ENCODE results near the gene SASH1. TPM values are rescaled to one million over a fixed set of nuclear protein-coding genes. Genes with fewer than 3 reads are reported as not detected.

The SASH1 gene
- total RNA-seq, 2 donors from 2014 or later, result 80.8 to 99.4 TPM

DNA sequence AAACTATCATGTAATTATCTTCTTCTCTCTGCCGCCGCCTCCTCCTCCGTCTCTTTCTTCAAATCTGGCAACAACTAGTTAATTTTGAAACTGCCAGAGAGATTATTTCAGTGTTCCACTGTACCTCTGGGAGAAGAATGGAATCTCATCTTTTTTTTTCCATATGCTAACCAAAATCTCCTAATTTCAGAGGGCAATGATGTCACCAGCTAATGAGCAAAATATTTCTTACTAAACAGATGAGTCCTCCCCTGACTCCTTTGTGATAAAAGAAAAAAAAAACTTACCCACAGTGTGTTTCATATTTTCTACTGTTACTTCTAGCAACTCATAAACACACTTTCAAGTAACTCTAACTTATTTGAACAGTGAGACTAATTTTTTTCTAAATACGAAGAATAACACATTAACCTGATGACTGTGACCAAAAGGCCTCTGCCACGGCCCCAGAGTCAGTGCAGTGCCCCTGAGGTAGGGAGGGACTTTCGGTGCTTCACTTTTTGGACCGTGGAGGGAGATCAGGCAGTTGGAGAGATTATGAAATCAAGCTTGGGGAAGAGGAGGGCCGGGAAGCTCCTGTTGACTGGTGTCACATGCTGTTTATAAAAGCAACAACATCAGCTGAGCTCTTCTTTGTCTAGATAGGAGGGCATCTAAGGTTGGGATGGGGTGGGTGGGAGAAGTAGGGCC lies 159.6 kb downstream of the SASH1 start:
- intact Hi-C loops (cut with DNase I), result no loop called here
- peak; percentile 79 for DNase-seq (ENCODE audit: low spot score)

DNA sequence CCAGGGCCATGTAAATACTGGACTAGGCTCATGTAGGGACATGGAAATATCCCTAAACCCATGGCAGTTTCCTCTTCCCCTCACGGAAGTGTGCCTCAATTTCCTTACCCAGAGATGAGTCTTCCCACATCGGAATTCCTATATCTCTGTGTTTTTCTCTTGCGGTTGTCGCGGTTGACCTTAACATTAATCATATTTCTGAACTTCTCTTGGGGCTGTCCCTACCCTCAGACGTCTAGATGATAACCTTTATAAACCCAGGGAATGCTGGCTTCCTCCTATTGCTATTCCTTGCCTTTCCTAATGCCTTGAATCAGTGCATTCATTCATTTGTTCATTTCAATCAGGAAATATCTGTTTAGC lies 160.1 kb downstream of the SASH1 start:
- intact Hi-C loops (cut with DNase I), result no loop called here

DNA sequence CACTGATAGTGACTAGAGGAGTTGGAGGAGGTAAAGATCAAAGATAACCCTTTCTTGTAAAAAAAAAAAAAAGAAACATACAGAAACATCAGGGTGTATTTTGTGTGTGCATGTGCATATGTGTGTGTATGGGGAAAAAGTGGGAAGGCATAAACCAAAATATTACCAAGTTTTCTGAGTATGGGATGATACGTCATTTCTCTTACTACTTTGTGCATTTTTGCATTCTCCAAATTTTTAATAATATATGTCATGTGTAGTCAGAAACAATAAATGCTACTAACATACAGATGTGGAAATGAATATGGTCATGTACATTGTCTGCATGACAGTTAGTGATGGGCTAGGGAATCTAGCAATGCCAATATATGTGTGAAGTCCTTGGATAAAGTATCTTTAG lies 161.1 kb downstream of the SASH1 start:
- intact Hi-C loops (cut with DNase I), result no loop called here
- no peak for DNase-seq (ENCODE audit: low spot score)

More for the DNA sequence above, 160.1 kb downstream of the SASH1 start:
- no peak for DNase-seq (ENCODE audit: low spot score)

DNA sequence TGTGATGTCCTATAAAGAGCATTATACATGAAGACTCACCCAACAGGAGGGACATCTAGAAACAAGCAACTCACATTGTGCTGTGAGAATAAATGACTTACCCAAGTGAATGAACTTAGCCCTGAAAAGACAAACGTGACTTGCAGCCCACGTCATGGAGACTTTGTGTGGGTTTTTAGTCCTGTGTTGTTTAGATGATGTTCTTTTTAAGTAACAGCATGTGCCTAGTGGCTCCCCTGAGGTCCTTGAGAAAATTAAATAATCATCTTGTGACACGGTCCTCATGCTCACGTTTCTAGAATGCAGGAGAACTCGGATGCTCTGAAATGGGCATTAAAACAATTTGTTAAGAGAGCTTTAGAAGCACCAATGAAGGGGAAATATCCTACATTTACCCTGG lies 165.1 kb downstream of the SASH1 start:
- DNase-seq (ENCODE audit: low spot score), result no peak

DNA sequence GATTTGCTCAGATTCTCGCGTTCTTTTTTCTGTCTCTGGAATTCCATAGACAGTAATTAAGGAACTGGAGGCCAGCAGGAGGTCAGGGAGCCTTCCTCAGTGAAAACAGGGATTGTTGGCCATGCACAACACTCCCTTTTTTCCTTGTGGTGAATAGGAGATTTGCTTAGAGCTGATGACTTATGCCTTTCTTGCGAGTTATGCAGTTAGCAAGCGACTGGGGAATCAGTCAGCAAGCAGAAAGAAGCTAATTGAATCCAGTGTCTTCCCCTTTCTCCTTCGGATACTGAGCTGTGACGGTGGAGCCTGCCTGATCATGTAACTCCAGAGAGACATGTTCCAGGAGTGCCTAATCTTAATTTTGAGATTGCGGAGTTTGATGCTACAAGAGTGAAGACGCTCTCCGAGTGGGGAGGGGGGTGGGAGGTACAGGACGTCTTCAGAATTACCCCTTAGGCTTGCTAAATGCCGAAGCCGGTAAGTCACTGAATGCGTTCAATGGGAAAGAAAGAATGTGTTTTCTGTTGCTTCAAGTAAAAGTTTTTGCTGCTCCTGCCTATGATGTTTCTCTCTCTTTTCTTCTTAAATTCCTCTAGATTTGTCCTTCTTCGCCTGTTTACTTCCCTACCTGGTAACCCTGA lies 165.9 kb downstream of the SASH1 start:
- no peak for DNase-seq (ENCODE audit: low spot score)
- intact Hi-C loops (cut with DNase I), result no loop called here

More for the DNA sequence above, 165.1 kb downstream of the SASH1 start:
- intact Hi-C loops (cut with DNase I), result no loop called here

DNA sequence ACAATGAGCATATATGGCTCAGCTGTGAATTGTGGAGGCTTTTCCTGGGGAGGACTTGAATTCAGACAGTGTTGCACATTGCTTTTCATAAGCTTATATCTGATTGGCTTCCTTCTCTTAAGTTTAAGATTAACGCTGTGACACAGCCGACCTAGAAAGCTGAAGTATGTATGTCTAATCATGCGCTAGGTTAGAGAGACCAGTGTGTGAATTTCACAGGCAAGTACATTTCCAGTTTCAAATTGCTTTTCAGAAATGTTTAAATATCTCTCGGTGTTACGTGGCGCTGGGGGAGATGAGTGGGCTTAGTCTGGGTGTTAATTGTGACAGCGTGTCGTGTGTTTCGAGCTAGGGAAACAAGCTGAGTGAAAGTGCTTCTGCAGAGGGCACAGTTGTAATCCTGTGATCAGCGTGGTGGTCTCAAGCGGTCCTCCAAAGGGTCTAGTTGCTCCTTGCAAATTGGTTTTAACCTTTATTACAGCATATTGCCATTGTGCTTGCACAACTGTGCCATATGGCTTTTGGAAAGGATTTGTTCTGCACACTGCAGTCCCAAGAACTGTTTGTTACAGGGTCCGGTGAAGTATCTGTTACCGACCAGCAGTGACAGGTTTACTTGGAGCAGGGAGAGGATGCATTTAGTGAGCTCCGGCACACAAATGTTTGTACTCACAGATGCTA lies 166.6 kb downstream of the SASH1 start:
- intact Hi-C loops (cut with DNase I), result no loop called here
- DNase-seq (ENCODE audit: low spot score), result no peak

DNA sequence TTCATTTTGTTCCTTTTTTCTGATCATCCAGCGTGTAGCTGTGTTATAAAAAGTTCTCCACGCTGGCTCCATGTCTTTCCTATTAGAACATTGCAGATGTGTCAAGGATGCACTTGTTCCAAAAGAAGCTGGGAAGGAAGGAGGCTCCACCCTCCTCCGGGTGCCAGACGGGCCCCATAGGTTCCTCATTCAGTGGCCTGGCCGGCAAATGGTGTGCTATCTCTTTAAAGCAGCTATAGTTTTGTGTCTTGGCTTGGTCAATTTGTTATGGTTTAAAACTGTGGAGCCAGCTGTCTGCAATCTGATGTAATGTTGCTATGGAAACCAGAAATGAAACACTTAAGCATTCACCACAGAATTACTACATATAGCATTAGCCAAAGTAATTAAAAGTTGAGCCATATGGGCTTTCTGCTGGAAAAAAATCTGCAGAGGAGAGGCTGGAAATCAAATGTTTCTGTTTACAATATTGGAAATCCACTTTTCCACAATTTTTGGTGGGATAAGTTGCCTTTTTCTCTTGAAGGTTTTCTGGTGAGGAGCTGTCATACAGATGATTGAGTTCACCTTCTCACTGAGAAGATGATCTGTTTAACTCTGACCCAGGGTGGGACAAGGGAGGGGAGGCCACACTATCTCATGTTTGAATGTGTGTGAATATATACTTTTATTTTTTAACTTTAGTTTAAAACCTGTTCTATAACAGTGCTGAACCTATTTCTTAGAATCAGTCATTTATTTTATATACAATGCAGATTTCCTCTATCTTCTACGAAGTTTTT lies 167.4 kb downstream of the SASH1 start:
- DNase-seq (ENCODE audit: low spot score), result peak; percentile 90
- intact Hi-C loops (cut with DNase I), result no loop called here

DNA sequence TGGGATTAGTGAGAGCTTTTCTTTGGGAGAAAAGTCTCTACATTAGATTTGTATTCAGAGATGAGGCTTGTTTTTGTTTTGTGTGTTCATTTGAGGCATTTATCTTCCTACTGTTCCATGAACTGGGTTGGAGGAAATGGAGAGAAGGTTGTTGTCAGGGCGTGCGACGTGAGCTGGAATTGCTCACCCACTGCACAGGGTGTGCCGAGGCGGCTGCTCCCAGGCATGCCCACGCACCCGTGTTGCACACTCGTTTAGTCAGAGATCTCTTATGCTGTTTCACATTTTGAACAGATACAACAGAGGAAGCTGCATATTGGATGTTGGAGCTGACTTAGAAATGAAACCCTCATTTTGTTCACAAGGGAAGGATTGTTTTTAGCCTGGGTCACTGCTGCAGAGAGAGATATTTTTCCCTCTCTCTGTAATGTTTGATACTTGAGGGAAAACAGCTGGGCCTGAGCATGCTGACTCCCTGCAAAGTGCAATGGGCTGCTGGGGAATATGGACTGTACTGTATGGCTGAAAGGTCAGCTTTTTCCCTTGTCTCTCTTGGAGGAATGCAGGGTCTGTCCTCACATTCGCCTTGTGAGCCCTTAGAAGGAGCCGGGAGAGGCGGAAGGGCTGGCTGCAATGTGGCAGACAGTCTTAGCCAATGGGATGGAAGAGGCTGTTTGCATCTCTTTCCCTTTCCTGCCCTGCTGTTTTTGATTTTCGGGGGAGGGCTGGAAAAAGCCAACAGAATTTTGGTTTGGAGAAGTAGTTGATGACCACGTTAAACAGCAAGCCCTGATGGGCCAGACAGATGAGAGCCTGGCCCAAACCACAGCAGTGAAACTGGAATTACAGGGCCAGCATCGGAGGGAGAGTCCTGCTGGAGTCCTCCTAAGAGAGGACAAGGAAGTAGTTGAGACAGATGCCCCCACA lies 170.8 kb downstream of the SASH1 start:
- DNase-seq (ENCODE audit: low spot score), result peak; percentile 85
- intact Hi-C loops (cut with DNase I), result no loop called here

DNA sequence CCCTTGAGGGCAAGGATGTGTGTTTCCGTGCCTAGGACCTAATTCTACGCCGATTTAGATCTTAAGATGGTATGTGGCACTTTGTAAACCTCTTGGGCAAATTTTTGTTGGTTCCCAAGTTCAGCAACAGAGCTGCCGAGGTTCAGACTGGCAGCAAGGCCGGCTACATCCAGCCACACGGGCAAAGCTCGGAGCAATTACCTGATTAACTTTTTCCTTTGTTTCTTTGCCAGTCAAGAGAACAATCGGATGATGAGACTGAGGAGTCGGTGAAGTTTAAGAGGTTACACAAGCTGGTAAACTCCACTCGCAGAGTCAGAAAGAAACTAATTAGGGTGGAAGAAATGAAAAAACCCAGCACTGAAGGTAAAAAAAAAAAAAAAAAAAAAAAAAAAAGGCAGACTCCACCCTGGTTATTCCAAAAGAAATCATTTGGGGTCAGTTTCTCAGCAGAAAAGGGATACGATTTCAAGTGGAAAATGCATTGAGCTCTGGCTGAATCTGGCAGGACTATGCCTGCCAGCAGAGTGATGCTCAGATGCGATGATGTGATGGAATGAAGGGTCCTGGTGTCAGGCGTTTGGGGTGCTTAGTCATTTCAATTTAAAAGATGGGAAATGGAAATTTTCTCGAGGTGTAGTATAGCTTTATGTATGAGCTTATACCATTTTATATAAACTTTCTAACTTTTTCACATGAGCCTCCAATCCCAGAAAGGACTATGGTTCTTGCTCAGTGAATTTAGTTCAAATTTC lies 171.6 kb downstream of the SASH1 start:
- intact Hi-C loops (cut with DNase I), result no loop called here
- DNase-seq (ENCODE audit: low spot score), result no peak

DNA sequence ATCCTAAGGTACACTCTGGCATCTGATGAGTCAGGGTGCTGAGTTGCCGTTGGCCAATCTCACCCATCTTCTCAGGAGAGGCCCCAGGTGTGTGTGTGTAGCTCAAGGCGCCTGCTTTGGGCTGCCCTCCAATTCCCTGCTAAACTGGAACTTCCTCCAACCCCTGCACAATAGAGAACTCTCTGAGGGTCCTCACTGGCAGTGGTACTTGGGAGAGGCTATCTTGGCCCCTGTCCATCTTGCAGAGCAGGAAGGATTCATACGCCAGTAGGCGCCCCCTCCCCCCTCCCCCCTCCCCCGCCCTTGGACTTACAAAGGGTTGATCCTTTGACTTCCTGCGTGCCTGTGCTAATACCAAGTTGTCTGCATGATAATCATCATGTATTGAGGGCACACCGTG lies 173.6 kb downstream of the SASH1 start:
- DNase-seq (ENCODE audit: low spot score), result no peak
- intact Hi-C loops (cut with DNase I), result no loop called here

DNA sequence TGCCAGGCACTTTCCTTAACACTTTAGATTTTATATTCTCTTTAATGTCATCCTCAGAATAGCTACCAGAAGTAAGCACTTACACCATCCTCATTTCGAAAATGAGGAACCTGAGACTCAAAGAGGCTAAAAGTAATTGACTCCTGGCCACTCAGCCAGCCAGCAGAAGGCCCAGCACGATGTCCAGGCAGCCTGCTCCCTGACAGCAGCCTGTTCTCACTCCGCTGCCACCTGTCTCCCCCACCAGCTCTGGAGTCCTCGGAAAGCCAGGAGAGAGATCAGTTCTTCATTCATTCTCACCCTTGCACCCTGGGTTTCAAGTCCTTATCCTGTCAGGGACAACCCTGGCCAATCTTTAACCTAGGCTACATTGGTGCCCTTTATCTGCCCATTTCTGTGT lies 174.0 kb downstream of the SASH1 start:
- no peak for DNase-seq (ENCODE audit: low spot score)
- intact Hi-C loops (cut with DNase I), result no loop called here

DNA sequence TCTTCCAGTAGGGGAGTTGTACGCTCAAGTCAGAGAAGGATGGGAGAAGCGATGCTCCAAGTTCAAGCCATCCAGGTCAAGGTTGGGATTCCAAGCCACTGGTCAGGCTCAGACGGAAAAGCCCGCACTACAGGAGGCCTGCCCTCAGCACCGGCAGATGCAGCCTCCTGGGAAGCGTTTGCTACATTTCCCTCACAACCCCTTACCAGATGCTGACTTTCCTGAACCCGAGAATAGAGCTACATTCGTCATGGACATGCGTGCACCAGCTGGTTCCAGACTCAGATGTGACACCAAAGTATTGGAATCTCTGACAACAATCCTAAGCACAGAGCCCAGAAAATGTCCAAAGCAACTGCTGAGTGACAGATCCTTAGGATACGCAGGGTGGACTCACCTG lies 174.8 kb downstream of the SASH1 start:
- DNase-seq (ENCODE audit: low spot score), result no peak
- intact Hi-C loops (cut with DNase I), result no loop called here

DNA sequence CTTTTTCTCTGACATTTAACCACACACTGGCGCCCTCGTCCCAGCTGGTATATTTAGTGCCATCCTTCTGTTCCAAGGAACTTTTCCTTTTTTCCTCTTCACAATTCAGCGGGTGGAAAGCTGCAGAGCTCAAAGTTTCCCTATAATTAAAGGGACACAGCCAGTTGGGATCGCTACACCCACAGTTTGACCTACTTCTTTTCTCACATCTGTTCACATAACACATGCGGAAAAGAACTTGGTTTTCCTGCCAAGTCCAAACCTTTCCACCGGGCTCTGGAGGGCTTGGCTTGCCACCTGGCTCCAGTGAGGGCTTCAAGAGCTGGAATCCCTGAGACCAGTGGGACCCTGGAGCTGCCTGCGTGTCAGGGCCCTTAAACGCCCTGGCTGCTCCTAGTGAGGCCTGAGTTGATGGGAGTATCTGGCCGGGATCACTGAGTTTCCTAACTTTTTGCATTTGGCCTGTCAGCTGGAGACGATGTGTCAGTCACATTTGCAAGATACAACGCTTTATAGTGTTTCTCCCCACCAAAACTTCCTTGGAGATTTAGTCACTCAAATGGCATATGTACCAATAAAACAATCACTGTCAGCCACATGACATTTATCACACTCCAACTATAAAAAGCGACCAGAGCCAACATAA lies 176.0 kb downstream of the SASH1 start:
- no peak for DNase-seq (ENCODE audit: low spot score)
- intact Hi-C loops (cut with DNase I), result no loop called here

DNA sequence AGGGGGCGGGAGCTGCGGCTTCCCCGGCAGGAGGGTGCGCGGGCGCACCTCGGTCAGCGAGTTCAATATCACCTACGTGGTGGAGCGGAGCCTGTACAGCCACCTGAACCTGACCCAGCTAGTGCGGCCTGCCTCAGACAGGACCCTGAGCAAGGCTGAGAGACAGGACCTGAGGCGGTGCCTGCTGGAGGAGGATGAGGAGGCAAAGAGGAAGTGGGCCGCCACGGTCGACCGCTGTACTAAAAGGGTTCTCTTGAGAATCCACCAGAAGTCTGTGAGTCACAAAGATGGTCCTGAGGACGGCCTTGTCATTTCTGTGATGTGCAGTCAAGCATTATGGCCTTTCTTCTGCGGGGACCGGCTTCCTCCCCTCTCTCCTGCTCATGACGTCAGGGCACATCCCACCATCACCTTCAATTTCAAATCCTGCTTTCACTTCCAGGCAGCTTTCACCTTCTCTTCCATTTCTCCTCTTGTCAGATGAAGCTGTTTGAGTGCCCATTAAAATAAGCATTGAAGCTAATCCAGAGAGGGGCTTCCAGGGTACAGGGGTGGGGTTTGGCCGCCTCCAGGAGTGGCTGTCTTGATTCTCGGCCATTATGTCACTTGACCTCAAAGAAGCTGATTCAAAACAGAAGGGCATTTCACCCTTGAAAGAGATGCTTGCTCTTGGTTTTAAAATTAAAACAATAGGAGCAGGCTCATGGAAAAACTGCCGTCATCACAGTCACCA lies 177.6 kb downstream of the SASH1 start:
- peak; percentile 78 for DNase-seq (ENCODE audit: low spot score)
- intact Hi-C loops (cut with DNase I), result no loop called here

DNA sequence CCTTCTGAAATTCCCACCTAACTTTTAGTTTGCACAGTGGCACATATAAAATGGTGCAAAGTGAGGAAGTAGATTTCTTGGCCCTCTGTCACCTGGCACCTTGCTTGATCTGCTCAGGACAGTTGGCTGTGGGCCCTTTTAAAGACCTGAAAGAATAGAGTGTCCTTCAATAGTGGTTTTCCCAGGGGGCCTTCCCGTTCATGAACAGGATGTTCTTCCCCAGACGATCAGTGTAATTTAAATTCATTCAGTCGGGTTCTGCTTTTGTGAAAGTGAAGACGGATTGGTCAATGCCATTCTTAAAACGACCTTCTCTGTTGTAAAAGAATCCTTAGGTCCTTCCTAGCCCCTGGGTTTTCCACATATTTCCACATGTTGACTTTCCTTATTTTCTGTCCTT lies 178.5 kb downstream of the SASH1 start:
- intact Hi-C loops (cut with DNase I), result no loop called here
- no peak for DNase-seq (ENCODE audit: low spot score)

DNA sequence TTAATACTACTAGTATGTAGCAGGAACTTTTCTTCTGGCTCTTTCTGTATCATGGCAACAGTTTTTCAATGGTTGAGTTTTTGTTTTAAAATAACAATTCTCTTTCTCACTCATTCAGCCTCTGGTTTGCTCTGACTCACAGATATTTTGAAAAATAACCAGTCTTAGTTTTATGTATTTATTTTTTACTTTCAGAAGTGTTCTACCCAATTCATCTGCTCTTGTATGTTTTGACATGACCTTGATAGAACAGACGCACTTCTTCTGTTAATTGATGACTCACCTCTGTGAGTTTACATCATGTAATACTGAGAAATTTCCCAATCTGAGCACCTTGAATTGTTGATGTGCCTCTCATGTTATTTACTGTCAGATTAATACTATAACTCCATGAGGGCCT lies 178.9 kb downstream of the SASH1 start:
- intact Hi-C loops (cut with DNase I), result no loop called here
- DNase-seq (ENCODE audit: low spot score), result no peak

DNA sequence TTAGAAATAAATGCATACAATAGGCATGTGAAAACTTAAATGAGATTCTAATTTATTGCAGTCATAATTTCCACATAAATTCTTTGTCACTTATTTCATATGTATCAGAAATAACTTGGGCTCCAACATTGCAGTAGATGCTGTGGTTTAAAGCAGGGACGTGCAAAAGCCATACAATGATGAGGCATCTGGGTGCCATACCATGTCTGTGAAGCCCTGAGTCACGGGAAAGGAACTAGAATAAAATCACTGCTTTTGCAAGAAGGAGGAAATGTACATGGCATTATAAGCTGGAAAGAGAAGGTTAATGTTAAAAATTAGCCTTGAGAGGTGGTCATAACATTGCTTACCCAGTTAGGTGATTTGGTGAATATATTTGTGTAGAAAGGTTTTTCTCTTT lies 180.4 kb downstream of the SASH1 start:
- intact Hi-C loops (cut with DNase I), result no loop called here
- DNase-seq (ENCODE audit: low spot score), result no peak
